ENCODE data around the gene INPP1. TPM values are rescaled to one million over a fixed set of nuclear protein-coding genes. Genes with fewer than 3 reads are reported as not detected.

Gene INPP1
- total RNA-seq, 1 donor from 2014 or later = 15.3 TPM

DNA sequence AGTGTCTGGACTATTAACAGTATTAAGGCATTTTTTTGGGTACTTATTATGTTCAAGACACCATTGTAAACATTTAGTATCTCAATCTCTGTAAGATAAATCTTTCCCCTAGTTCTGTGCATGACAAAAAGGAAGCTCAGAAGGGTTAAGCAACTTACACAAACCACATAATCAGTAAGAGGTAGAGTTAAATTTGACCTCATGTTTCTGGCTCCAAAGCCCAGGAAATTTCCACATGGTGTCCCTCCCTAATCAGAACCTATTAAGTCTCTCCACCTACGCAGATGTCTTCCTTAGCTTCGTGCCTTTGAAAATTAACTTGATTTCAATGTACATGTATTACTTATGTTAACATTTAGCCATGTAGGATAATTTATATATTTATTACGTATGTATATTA lies 66.8 kb downstream of the INPP1 start:
- Mint-ChIP-seq H3K4me3 (peak overlapping the region; percentile 86), H3K36me3 (ENCODE audit: low read depth) (no peaks in the 10 kb centered on the region), H3K9me3 (no peaks in the 10 kb centered on the region), H3K27me3 (ENCODE audit: low read depth) (peaks cover 44% of the 10 kb centered on the region), H3K27ac (ENCODE audit: unreplicated experiment) (no peak overlapping the region), H3K4me1 (peaks cover 6% of the 10 kb centered on the region)
- DNase-seq (ENCODE audit: low read depth, low spot score) = no peak
- TF ChIP-seq, protein P1, sequence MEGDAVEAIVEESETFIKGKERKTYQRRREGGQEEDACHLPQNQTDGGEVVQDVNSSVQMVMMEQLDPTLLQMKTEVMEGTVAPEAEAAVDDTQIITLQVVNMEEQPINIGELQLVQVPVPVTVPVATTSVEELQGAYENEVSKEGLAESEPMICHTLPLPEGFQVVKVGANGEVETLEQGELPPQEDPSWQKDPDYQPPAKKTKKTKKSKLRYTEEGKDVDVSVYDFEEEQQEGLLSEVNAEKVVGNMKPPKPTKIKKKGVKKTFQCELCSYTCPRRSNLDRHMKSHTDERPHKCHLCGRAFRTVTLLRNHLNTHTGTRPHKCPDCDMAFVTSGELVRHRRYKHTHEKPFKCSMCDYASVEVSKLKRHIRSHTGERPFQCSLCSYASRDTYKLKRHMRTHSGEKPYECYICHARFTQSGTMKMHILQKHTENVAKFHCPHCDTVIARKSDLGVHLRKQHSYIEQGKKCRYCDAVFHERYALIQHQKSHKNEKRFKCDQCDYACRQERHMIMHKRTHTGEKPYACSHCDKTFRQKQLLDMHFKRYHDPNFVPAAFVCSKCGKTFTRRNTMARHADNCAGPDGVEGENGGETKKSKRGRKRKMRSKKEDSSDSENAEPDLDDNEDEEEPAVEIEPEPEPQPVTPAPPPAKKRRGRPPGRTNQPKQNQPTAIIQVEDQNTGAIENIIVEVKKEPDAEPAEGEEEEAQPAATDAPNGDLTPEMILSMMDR (conservative IDR thresholded peaks at IDR 0.05) = no peak

DNA sequence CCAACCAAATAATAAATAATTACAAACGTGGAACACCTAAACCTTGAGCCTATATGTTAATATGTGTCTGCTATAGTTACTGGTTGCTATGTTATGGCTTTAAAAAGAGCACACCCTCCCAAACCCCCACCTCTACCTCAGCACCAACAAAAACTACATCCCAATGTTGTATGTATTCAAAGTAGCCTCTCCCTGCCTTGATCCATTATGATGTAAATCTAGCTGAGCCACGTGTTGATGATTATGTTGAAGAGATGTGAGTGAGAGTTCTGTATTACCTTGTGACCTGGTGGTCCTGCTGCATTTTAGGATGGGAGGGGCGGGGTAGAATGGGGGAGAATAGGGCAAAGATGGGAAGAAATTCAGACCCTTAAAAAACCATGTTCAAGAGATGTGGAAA lies 69.6 kb downstream of the INPP1 start:
- TF ChIP-seq, protein P1 (conservative IDR thresholded peaks at IDR 0.05) = no peak
- Mint-ChIP-seq H3K4me1 (no peaks in the 10 kb centered on the region), H3K27ac (ENCODE audit: unreplicated experiment) (no peak overlapping the region), H3K36me3 (ENCODE audit: low read depth) (no peaks in the 10 kb centered on the region), H3K27me3 (ENCODE audit: low read depth) (peaks cover 44% of the 10 kb centered on the region), H3K9me3 (no peaks in the 10 kb centered on the region), H3K4me3 (no peak overlapping the region)
- no peak for DNase-seq (ENCODE audit: low read depth, low spot score)

DNA sequence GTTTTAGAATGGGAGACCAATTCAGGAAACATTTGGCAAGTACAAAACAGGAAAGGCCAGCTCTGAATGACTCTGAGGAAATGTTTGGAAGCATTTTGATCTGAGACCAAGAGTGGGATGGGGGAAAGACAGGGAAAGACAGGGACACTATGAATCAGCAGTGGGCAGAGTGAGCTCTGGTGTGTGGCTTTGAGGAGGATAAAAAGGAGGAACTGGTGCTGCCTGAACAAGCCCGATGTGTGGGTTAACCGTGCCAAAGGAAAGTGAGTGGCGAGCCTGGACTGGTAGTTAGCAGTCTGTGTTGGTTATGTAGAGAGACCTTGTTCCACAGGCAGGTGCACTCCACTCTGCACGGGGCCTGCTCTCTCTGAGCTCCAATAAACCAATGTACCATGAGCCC lies 70.0 kb downstream of the INPP1 start:
- H3K27me3 Mint-ChIP-seq (ENCODE audit: low read depth) = peaks cover 44% of the 10 kb centered on the region
- H3K36me3 Mint-ChIP-seq (ENCODE audit: low read depth) = no peaks in the 10 kb centered on the region
- H3K4me1 Mint-ChIP-seq = no peaks in the 10 kb centered on the region
- TF ChIP-seq, protein P1 (conservative IDR thresholded peaks at IDR 0.05) = no peak
- DNase-seq (ENCODE audit: low read depth, low spot score) = no peak
- H3K27ac Mint-ChIP-seq (ENCODE audit: unreplicated experiment) = no peak overlapping the region
- H3K9me3 Mint-ChIP-seq = no peaks in the 10 kb centered on the region
- no peak overlapping the region for H3K4me3 Mint-ChIP-seq

DNA sequence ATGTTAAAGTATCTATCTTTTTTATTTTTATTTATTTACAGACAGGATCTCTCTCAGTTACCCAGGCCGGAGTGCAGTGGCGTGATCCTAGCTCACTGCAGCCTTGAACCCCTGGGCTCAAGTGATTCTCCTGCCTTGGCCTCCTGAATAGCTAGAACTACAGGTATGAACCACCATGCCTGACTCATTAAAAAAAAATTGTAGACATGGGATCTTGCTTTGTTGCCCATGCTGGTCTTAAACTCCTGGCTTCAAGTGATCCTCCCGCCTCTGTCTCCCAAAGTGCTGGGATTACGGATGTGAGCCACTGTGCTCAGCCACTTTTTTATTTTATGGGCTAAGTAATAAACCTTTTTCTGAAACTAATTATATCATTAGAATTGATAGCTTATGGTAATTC lies 71.9 kb downstream of the INPP1 start:
- H3K4me3 Mint-ChIP-seq = no peak overlapping the region
- H3K36me3 Mint-ChIP-seq (ENCODE audit: low read depth) = no peaks in the 10 kb centered on the region
- no peaks in the 10 kb centered on the region for H3K4me1 Mint-ChIP-seq
- H3K27ac Mint-ChIP-seq (ENCODE audit: unreplicated experiment) = no peak overlapping the region
- TF ChIP-seq, protein P1 (conservative IDR thresholded peaks at IDR 0.05) = no peak
- no peak for DNase-seq (ENCODE audit: low read depth, low spot score)
- no peaks in the 10 kb centered on the region for H3K9me3 Mint-ChIP-seq
- peaks cover 29% of the 10 kb centered on the region for H3K27me3 Mint-ChIP-seq (ENCODE audit: low read depth)

DNA sequence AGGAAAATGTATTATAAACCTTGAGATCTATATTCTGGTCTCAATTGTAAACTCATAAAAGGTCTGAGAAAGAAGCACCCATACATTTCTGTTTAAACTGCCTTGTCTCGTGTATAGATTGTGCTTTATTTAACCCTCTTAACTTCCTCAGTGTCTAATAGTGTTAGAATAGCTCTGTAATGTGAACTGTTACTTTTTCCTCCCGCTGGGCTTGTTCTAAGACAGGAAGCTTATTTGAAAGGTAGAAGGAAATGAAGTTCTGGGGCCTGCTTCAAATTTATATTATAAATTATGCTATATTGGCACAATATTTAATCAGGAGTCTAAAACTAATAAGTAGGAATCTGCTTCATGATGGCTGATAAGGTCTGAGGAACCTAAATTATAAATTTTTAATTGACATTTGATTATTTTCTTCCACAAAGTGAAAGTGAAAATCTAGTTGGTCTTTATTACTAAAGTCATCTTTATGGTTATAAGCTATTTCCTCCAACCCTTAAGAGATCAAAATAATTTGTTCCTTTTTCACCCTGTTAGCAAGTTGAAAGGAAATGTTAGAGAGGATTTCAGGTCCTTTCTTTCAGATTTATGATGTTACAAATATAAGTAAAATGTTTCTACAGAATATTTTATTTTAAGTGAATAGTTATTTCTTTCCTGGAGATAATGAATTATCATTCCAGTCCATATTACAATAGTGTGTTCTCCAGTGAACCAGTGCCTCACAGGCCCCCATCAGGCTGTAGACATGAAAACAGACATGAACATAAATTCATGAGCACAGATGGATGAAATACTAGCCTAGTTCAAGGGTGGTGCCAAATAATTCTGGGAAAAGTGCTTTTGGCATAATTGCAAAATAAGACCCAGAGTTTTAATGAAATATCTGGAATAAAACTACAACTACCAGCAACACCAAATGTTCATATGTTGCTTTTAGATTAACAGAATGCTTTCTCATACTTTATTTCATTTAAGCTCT lies 72.7 kb downstream of the INPP1 start:
- no peaks in the 10 kb centered on the region for H3K36me3 Mint-ChIP-seq (ENCODE audit: low read depth)
- TF ChIP-seq, protein P1 (conservative IDR thresholded peaks at IDR 0.05) = no peak

More for the DNA sequence above, 72.7 kb downstream of the INPP1 start:
- H3K9me3 Mint-ChIP-seq = no peaks in the 10 kb centered on the region
- H3K4me1 Mint-ChIP-seq = no peaks in the 10 kb centered on the region
- no peak overlapping the region for H3K4me3 Mint-ChIP-seq
- peaks cover 28% of the 10 kb centered on the region for H3K27me3 Mint-ChIP-seq (ENCODE audit: low read depth)
- DNase-seq (ENCODE audit: low read depth, low spot score) = no peak
- no peak overlapping the region for H3K27ac Mint-ChIP-seq (ENCODE audit: unreplicated experiment)
